ENCODE data around the gene GRID1. TPM values are rescaled to one million over a fixed set of nuclear protein-coding genes. Genes with fewer than 3 reads are reported as not detected.

Gene GRID1
- total RNA-seq, 1 experiment from 2014 or later: 5.6 TPM

GRCh38 chr10:86375204-86375603, 8.6 kb upstream of the GRID1 start (continued):
- TF ChIP-seq SRF (IDR thresholded peaks at IDR 0.05; ENCODE audit: low read depth) (no peak), YY1 (IDR thresholded peaks at IDR 0.05; ENCODE audit: extremely low read depth, insufficient replicate concordance, low read depth, low read length) (no peak), CBX3 (IDR thresholded peaks at IDR 0.05; ENCODE audit: low read depth) (no peak)

- no peak overlapping the region for H3K27ac ChIP-seq (ENCODE audit: low read depth, low read length)
- H3K27me3 ChIP-seq (ENCODE audit: insufficient read depth, low read length): no peaks in the 10 kb centered on the region
- TF ChIP-seq TCF7L2 (IDR thresholded peaks at IDR 0.05; ENCODE audit: borderline replicate concordance, extremely low read depth, insufficient read depth, insufficient read length) (no peak), SRF (IDR thresholded peaks at IDR 0.05; ENCODE audit: low read depth) (no peak), JUND (IDR thresholded peaks at IDR 0.05) (no peak), CTCF (IDR thresholded peaks at IDR 0.05 in 2 of 3, conservative IDR thresholded peaks at IDR 0.05 in 1 of 3; ENCODE audit: borderline replicate concordance in 1 of 3, insufficient read depth in 1 of 3, low read depth in 2 of 3, low read length in 2 of 3) (no peak), SP1 (IDR thresholded peaks at IDR 0.05; ENCODE audit: low read depth) (no peak), EGR1 (IDR thresholded peaks at IDR 0.05; ENCODE audit: low read depth) (no peak), EZH2 (IDR thresholded peaks at IDR 0.05) (no peak), CBX3 (IDR thresholded peaks at IDR 0.05; ENCODE audit: low read depth) (no peak)
- H2AFZ ChIP-seq (ENCODE audit: low read depth, low read length, poor library complexity, severe bottlenecking): no peak overlapping the region
- POLR2A ChIA-PET: no interaction called here
- H3K9ac ChIP-seq (ENCODE audit: low read length): no peak overlapping the region
- CTCF ChIA-PET: no interaction called here
- RAD21 ChIA-PET (ENCODE audit: low non-redundant PET in 1 of 2, low total read pairs in 2 of 2, uncharacterized antibody in 2 of 2, unreplicated experiment in 2 of 2): no interaction called here
- no peak for DNase-seq (ENCODE audit: low read depth, low spot score)
- H3K36me3 ChIP-seq (ENCODE audit: control insufficient read depth in 1 of 2, insufficient read depth in 2 of 2, low read length in 2 of 2): no peaks in the 10 kb centered on the region
- H3K9me2 ChIP-seq (ENCODE audit: insufficient read depth): no peaks in the 10 kb centered on the region
- no peak overlapping the region for H3K4me2 ChIP-seq (ENCODE audit: low read length)
- no peak for ATAC-seq
- BruUV-seq (replicated peaks): no TSS peak
- peaks cover 0 to 9% of the 10 kb centered on the region in 2 experiments; a peak in 2 of 4 replicates for H3K4me1 ChIP-seq (ENCODE audit: control insufficient read depth in 1 of 2, insufficient read depth in 2 of 2, low read length in 2 of 2)
- H3K9me3 ChIP-seq (ENCODE audit: control insufficient read depth in 1 of 2, insufficient read depth in 1 of 2, low read depth in 1 of 2, low read length in 2 of 2): no peaks in the 10 kb centered on the region
- H3K79me2 ChIP-seq (ENCODE audit: insufficient read depth, low read length): no peaks in the 10 kb centered on the region
- intact Hi-C loops (cut with micrococcal nuclease): loop anchor here (2.0 to 10.0 kb wide), 6 partner anchors 112 to 1762 kb away; no protein-coding TSS in a partner anchor
- H3K4me3 ChIP-seq (replicated peaks in 1 of 2; ENCODE audit: low read depth in 1 of 2, low read length in 2 of 2): no peak overlapping the region
- H4K20me1 ChIP-seq (ENCODE audit: insufficient read depth): no peaks in the 10 kb centered on the region
Measured at GRCh38 chr10:86374664-86375063, 8.1 kb upstream of the GRID1 start.

All from HCT116 (cell line).